ENCODE data around the gene LYZL1. TPM values are rescaled to one million over a fixed set of nuclear protein-coding genes. Genes with fewer than 3 reads are reported as not detected.
A peak's percentile ranks its signal among the peaks of the same experiment; 100 is the strongest.
"Not testable (repeated sequence)": the region's sequence is repeated elsewhere in the genome, so short reads cannot be mapped to it uniquely, and the experiment has no call there.

LYZL1 gene
- total RNA-seq, 1 experiment from 2014 or later, result not detected

GRCh38 chr10:29329420-29329819 lies 40.5 kb downstream of the LYZL1 start:
- no peak for DNase-seq (ENCODE audit: low read depth)

- no peak for DNase-seq (ENCODE audit: low read depth)
Observed at GRCh38 chr10:29332061-29332760, 43.3 kb downstream of the LYZL1 start.

- DNase-seq (ENCODE audit: low read depth), result no peak
Observed at GRCh38 chr10:29332761-29333148, 43.9 kb downstream of the LYZL1 start.

- DNase-seq (ENCODE audit: low read depth), result not testable (repeated sequence)
Observed at GRCh38 chr10:29337526-29337925, 48.7 kb downstream of the LYZL1 start.

- DNase-seq (ENCODE audit: low read depth), result peak; percentile 87
Observed at GRCh38 chr10:29343607-29344038, 54.8 kb downstream of the LYZL1 start.

- DNase-seq (ENCODE audit: low read depth), result peak; percentile 97
Observed at GRCh38 chr10:29344073-29344820, 55.4 kb downstream of the LYZL1 start.

GRCh38 chr10:29345144-29345909 lies 56.5 kb downstream of the LYZL1 start:
- no peak for DNase-seq (ENCODE audit: low read depth)

- DNase-seq (ENCODE audit: low read depth), result no peak
Observed at GRCh38 chr10:29345910-29346209, 57.0 kb downstream of the LYZL1 start.

- no peak for DNase-seq (ENCODE audit: low read depth)
Observed at GRCh38 chr10:29346296-29347001, 57.6 kb downstream of the LYZL1 start.

- DNase-seq (ENCODE audit: low read depth), result no peak
Observed at GRCh38 chr10:29348836-29349235, 60.0 kb downstream of the LYZL1 start.

GRCh38 chr10:29353305-29353704 lies 64.4 kb downstream of the LYZL1 start:
- DNase-seq (ENCODE audit: low read depth), result no peak

GRCh38 chr10:29353887-29354561 lies 65.2 kb downstream of the LYZL1 start:
- no peak for DNase-seq (ENCODE audit: low read depth)

- DNase-seq (ENCODE audit: low read depth), result no peak
Observed at GRCh38 chr10:29355411-29355991, 66.6 kb downstream of the LYZL1 start.

GRCh38 chr10:29356931-29357330 lies 68.1 kb downstream of the LYZL1 start:
- peak; percentile 45 for DNase-seq (ENCODE audit: low read depth)

- no peak for DNase-seq (ENCODE audit: low read depth)
Observed at GRCh38 chr10:29358010-29358616, 69.2 kb downstream of the LYZL1 start.

GRCh38 chr10:29360215-29360853 lies 71.5 kb downstream of the LYZL1 start:
- not testable (repeated sequence) for DNase-seq (ENCODE audit: low read depth)

Measured in RPMI7951 (cell line).